Activated naive CD8-positive, alpha-beta T cell treated with anti-CD3 and anti-CD28 coated beads, Interleukin-2, amount 50 U/mL, for 16 hours (primary cell): ENCODE data around the gene INF2.

Source experiments
- DNase-seq: peaks from one replicate; pipeline ENCODE4 v3.0.0-alpha.2; 2020; ENCODE audit warnings: low read depth, low spot score

The INF2 gene

GRCh38 chr14:104769324-104770071 is 80.1 kb downstream of the INF2 start:
- DNase-seq = no peak

GRCh38 chr14:104770072-104770579 is 80.7 kb downstream of the INF2 start:
- no peak for DNase-seq

GRCh38 chr14:104770851-104771272 is 81.4 kb downstream of the INF2 start:
- DNase-seq = no peak

GRCh38 chr14:104771374-104771773 is 82.0 kb downstream of the INF2 start:
- DNase-seq = no peak
